ENCODE results near the gene CDH3. TPM values are rescaled to one million over a fixed set of nuclear protein-coding genes. Genes with fewer than 3 reads are reported as not detected.

CDH3 gene
- total RNA-seq, 1 donor from 2014 or later: not detected

DNA sequence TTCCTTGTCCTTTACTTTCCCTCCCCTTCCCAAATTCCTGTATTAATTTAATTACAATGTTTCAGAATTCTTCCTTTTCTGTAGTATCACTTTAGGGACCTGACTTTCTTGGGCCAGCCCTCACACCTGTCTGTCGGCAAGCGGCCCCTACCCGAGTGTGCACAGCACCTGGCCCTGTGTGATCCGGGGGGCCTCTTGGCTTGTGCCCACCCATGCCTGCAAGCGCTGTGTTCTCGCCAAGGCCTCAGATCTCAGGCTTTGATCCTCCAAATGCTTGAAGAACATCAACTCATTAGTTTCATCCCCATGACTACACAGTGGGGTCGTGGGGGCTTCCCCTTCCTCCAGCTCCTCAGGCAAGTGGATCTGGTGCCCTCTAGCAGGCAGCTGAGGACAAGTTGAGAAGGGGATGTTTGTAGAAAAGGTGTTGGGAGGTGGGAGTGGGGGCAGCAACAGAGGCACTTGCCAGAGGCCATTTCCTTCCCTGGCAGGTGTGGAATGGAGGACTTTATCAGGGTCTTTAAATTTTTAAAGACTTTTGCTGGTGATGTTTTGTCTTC is 15.7 kb upstream of the CDH3 start:
- Histone ChIP-seq H3K4me1 (ENCODE audit: control insufficient read depth in 3 of 3, insufficient read depth in 3 of 3, low read length in 3 of 3) (no peaks in the 10 kb centered on the region), H3K9me3 (ENCODE audit: control insufficient read depth in 3 of 3, low read length in 3 of 3) (no peaks in the 10 kb centered on the region), H3K9ac (ENCODE audit: low read depth in 1 of 3, low read length in 3 of 3) (no peak overlapping the region), H3K27ac (ENCODE audit: low read depth, low read length) (no peak overlapping the region), H3K36me3 (ENCODE audit: control insufficient read depth in 3 of 3, insufficient read depth in 3 of 3, low read length in 3 of 3) (no peaks in the 10 kb centered on the region), H3K27me3 (ENCODE audit: control insufficient read depth in 3 of 3, insufficient read depth in 3 of 3, low read length in 3 of 3) (peaks cover 0 to 6% (median 0%) of the 10 kb centered on the region in 3 donors), H3K4me3 (ENCODE audit: low read length in 3 of 3) (no peak overlapping the region)

DNA sequence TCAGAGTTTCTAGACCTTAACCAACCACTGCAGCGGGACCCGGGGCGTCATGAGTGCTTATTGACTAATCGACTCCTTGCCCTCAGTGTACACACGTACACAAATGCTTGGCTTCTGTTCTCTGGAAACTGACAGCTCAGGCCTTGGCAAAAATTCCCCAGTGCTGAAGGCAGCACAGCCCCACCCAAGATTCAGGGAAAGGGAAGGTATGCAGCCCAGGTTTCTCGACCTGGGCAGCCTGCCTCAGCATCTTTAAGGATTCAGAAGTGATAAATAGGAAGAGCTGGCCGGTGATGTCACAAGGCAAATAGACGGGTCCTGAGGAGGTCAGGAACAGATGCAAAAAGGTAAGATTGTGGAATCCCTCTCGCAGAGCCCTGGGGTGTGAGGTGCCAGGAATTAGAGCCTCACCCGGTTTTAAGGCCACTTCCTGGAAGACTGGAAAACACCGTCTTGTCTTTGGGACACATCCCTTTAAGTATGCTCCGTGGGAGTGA is 9.0 kb upstream of the CDH3 start:
- Histone ChIP-seq H3K36me3 (ENCODE audit: control insufficient read depth in 3 of 3, insufficient read depth in 3 of 3, low read length in 3 of 3) (no peaks in the 10 kb centered on the region), H3K27me3 (ENCODE audit: control insufficient read depth in 3 of 3, insufficient read depth in 3 of 3, low read length in 3 of 3) (peaks cover under 1 to 5% (median under 1%) of the 10 kb centered on the region in 3 donors), H3K9me3 (ENCODE audit: control insufficient read depth in 3 of 3, low read length in 3 of 3) (no peaks in the 10 kb centered on the region), H3K9ac (ENCODE audit: low read depth in 1 of 3, low read length in 3 of 3) (no peak overlapping the region), H3K4me1 (ENCODE audit: control insufficient read depth in 3 of 3, insufficient read depth in 3 of 3, low read length in 3 of 3) (no peaks in the 10 kb centered on the region), H3K27ac (ENCODE audit: low read depth, low read length) (no peak overlapping the region), H3K4me3 (ENCODE audit: low read length in 3 of 3) (no peak overlapping the region)

DNA sequence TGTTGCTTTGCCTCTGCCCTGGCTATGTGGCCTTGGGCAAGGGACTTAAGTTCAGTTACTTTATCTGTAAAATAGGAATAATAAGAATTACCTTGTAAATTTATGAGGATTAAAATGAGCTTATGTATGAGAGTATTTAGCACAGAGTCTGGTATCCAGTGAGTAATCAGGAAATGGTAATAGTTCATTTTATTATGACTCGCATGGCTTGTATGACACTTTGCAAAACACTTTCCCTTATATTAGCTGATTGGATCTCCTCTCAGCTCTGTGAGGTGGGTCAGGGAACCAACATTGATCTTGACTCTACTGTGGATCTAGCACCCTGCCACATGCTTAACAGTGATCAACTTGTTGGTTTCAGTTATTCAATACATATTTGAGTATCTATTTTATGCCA is 8.3 kb upstream of the CDH3 start:
- H3K27me3 ChIP-seq (ENCODE audit: control insufficient read depth in 3 of 3, insufficient read depth in 3 of 3, low read length in 3 of 3): peaks cover 4 to 7% (median 5%) of the 10 kb centered on the region in 3 donors
- no peaks in the 10 kb centered on the region for H3K4me1 ChIP-seq (ENCODE audit: control insufficient read depth in 3 of 3, insufficient read depth in 3 of 3, low read length in 3 of 3)
- H3K36me3 ChIP-seq (ENCODE audit: control insufficient read depth in 3 of 3, insufficient read depth in 3 of 3, low read length in 3 of 3): no peaks in the 10 kb centered on the region
- H3K9me3 ChIP-seq (ENCODE audit: control insufficient read depth in 3 of 3, low read length in 3 of 3): no peaks in the 10 kb centered on the region
- no peak overlapping the region for H3K9ac ChIP-seq (ENCODE audit: low read depth in 1 of 3, low read length in 3 of 3)
- no peak overlapping the region for H3K4me3 ChIP-seq (ENCODE audit: low read length in 3 of 3)
- H3K27ac ChIP-seq (ENCODE audit: low read depth, low read length): no peak overlapping the region

DNA sequence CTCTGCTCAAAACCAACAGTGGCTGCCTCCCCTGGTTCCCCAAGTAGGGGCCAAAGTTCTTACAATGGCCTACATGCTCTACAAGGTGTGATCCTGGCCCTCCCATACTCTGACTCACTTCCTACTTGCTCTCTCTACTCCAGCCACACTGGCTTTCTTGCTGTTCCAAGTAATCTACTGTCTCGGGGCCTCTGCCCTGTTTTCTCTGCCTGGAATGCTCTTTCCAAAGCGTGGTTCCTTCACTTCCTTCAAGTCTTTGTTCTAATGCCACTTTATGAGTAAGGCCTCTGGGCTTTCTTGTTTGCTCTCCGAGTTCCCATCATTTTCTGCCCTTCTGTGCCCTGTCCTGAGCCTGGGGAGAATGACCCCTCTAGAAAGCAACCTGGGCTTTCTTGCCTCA is 4.1 kb upstream of the CDH3 start:
- H3K27ac ChIP-seq (ENCODE audit: low read depth, low read length): no peak overlapping the region
- no peak overlapping the region for H3K9ac ChIP-seq (ENCODE audit: low read depth in 1 of 3, low read length in 3 of 3)
- no peaks in the 10 kb centered on the region for H3K36me3 ChIP-seq (ENCODE audit: control insufficient read depth in 3 of 3, insufficient read depth in 3 of 3, low read length in 3 of 3)
- no peaks in the 10 kb centered on the region for H3K9me3 ChIP-seq (ENCODE audit: control insufficient read depth in 3 of 3, low read length in 3 of 3)
- peaks cover 3 to 6% (median 5%) of the 10 kb centered on the region in 3 donors for H3K4me1 ChIP-seq (ENCODE audit: control insufficient read depth in 3 of 3, insufficient read depth in 3 of 3, low read length in 3 of 3)
- peaks cover 38 to 45% (median 43%) of the 10 kb centered on the region in 3 donors for H3K27me3 ChIP-seq (ENCODE audit: control insufficient read depth in 3 of 3, insufficient read depth in 3 of 3, low read length in 3 of 3)
- H3K4me3 ChIP-seq (ENCODE audit: low read length in 3 of 3): no peak overlapping the region

DNA sequence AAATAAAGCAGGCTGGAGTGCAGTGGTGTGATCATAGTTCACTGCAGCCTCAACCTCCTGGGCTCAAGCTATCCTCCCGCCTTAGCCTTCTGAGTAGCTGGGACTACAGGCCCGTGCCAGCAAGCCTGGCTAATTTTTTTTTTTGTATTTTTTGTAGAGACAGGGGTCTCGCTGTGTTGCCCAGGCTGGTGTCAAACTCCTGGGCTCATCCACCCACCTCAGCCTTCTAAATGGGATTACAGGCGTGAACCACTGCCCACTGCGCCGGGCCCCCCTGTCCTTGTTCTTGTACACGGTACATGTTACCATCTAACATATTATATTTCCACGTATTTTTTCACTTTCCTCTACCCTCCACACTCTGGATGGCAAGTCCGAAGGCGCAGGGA is 3.1 kb upstream of the CDH3 start:
- Histone ChIP-seq H3K9me3 (ENCODE audit: control insufficient read depth in 3 of 3, low read length in 3 of 3) (no peaks in the 10 kb centered on the region), H3K27ac (ENCODE audit: low read depth, low read length) (no peak overlapping the region), H3K9ac (ENCODE audit: low read depth in 1 of 3, low read length in 3 of 3) (no peak overlapping the region), H3K4me3 (ENCODE audit: low read length in 3 of 3) (no peak overlapping the region), H3K36me3 (ENCODE audit: control insufficient read depth in 3 of 3, insufficient read depth in 3 of 3, low read length in 3 of 3) (no peaks in the 10 kb centered on the region), H3K4me1 (ENCODE audit: control insufficient read depth in 3 of 3, insufficient read depth in 3 of 3, low read length in 3 of 3) (peaks cover 3 to 6% (median 5%) of the 10 kb centered on the region in 3 donors), H3K27me3 (ENCODE audit: control insufficient read depth in 3 of 3, insufficient read depth in 3 of 3, low read length in 3 of 3) (peaks cover 49 to 56% (median 53%) of the 10 kb centered on the region in 3 donors)

DNA sequence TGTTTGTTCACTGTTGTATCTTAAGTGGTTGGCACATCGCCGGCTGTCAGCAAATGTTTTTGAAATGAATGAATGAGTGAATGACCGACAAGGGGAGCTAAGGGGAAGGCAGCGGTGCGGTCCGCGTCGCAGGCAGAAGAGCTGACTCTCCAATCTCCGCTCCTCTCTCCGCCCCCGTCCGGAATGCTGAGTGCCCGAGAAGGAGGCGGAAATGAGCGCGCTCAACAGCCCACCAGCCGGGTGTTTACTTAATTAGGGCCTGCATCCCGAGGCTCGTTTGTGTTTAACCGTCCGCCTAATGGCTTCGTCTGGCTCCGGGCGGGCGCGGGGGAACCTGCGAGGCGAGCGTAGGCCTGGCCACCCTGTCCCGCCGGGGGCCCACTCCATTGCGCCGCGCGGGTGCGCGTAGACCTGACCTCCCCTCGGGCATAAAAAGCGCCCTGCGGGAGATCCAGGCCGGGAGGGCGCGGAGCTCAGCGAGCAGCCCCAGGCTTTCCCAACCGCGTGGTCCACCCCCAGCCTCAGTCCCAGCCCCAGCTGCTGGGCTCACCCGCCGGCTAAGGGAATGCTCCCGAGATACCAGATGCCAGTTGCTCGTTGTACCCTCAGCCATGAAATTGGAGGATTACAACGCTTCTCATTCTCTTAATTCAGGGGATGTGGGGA is 2.5 kb upstream of the CDH3 start:
- Histone ChIP-seq H3K36me3 (ENCODE audit: control insufficient read depth in 3 of 3, insufficient read depth in 3 of 3, low read length in 3 of 3) (no peaks in the 10 kb centered on the region), H3K4me1 (ENCODE audit: control insufficient read depth in 3 of 3, insufficient read depth in 3 of 3, low read length in 3 of 3) (peaks cover 3 to 6% (median 5%) of the 10 kb centered on the region in 3 donors), H3K27ac (ENCODE audit: low read depth, low read length) (no peak overlapping the region), H3K27me3 (ENCODE audit: control insufficient read depth in 3 of 3, insufficient read depth in 3 of 3, low read length in 3 of 3) (peaks cover 54 to 61% (median 59%) of the 10 kb centered on the region in 3 donors), H3K9ac (ENCODE audit: low read depth in 1 of 3, low read length in 3 of 3) (no peak overlapping the region), H3K4me3 (ENCODE audit: low read length in 3 of 3) (no peak overlapping the region), H3K9me3 (ENCODE audit: control insufficient read depth in 3 of 3, low read length in 3 of 3) (no peaks in the 10 kb centered on the region)

DNA sequence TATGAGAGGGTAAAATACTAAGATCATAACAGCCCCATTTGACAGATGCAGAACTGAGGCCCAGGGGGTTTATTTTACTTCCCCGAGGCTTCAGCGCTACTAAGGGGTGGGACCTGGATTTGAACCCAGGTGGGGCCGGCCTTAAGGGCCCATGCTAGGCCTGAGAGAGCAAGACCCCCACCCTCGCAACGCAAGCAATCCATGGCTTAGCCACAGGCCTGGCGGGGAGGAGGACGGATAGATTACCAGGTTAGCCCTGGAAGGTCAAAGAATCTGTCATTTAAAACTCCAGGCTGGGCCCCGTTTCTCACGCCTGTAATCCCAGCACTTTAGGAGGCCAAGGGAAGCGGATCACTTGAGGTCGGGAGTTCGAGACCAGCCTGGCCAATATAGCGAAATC is 1.9 kb upstream of the CDH3 start:
- Histone ChIP-seq H3K36me3 (ENCODE audit: control insufficient read depth in 3 of 3, insufficient read depth in 3 of 3, low read length in 3 of 3) (no peaks in the 10 kb centered on the region), H3K27me3 (ENCODE audit: control insufficient read depth in 3 of 3, insufficient read depth in 3 of 3, low read length in 3 of 3) (peaks cover 59 to 68% (median 65%) of the 10 kb centered on the region in 3 donors), H3K9me3 (ENCODE audit: control insufficient read depth in 3 of 3, low read length in 3 of 3) (no peaks in the 10 kb centered on the region), H3K9ac (ENCODE audit: low read depth in 1 of 3, low read length in 3 of 3) (no peak overlapping the region), H3K27ac (ENCODE audit: low read depth, low read length) (no peak overlapping the region), H3K4me3 (ENCODE audit: low read length in 3 of 3) (no peak overlapping the region), H3K4me1 (ENCODE audit: control insufficient read depth in 3 of 3, insufficient read depth in 3 of 3, low read length in 3 of 3) (peaks cover 3 to 6% (median 5%) of the 10 kb centered on the region in 3 donors)

DNA sequence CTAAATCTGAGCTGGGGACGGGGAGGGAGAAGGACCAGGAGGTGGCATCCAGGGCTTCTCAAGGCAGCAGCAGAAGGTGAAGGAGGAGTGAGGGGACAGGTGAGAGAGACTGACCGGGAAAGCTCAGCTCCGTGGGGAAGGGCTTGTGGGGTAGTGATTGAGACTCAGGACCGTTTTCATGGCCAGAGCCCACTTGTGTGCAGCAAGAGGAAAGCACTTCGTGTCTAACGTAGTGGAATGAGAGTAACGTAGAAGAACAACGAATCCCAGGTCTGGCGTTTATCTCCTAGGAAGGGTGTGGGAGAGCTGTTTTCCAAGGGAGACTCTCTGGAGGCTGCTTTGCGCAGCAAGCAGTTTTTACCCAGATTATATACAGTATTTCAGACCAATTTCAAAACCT is 1.3 kb upstream of the CDH3 start:
- Histone ChIP-seq H3K9ac (ENCODE audit: low read depth in 1 of 3, low read length in 3 of 3) (no peak overlapping the region), H3K4me1 (ENCODE audit: control insufficient read depth in 3 of 3, insufficient read depth in 3 of 3, low read length in 3 of 3) (peaks cover 3 to 6% (median 5%) of the 10 kb centered on the region in 3 donors), H3K4me3 (ENCODE audit: low read length in 3 of 3) (no peak overlapping the region), H3K9me3 (ENCODE audit: control insufficient read depth in 3 of 3, low read length in 3 of 3) (no peaks in the 10 kb centered on the region), H3K27me3 (ENCODE audit: control insufficient read depth in 3 of 3, insufficient read depth in 3 of 3, low read length in 3 of 3) (peaks cover 64 to 74% (median 71%) of the 10 kb centered on the region in 3 donors), H3K36me3 (ENCODE audit: control insufficient read depth in 3 of 3, insufficient read depth in 3 of 3, low read length in 3 of 3) (no peaks in the 10 kb centered on the region), H3K27ac (ENCODE audit: low read depth, low read length) (no peak overlapping the region)

DNA sequence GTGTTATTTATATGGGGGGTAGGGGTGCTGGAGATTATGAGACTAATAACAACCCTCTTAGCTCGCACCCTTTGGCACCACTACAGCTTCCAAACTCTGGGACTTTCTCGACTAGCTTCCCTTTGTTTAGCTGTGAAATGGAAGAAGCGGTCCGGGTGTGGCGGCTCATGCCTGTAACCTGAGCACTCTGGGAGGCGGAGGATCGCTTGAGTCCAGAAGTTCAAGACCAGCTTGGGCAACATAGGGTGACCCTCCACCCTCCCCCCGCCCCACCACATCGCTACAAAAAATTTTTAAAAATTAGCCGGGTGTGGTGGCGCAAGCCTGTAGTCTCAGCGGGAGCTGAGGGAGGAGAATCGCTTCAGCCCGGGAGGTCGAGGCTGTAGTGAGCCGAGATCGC is 814 bp upstream of the CDH3 start:
- H3K27me3 ChIP-seq (ENCODE audit: control insufficient read depth in 3 of 3, insufficient read depth in 3 of 3, low read length in 3 of 3): peaks cover 69 to 75% (median 74%) of the 10 kb centered on the region in 3 donors
- H3K4me3 ChIP-seq (ENCODE audit: low read length in 3 of 3): no peak overlapping the region
- H3K9ac ChIP-seq (ENCODE audit: low read depth in 1 of 3, low read length in 3 of 3): no peak overlapping the region
- H3K27ac ChIP-seq (ENCODE audit: low read depth, low read length): no peak overlapping the region
- H3K9me3 ChIP-seq (ENCODE audit: control insufficient read depth in 3 of 3, low read length in 3 of 3): no peaks in the 10 kb centered on the region
- H3K4me1 ChIP-seq (ENCODE audit: control insufficient read depth in 3 of 3, insufficient read depth in 3 of 3, low read length in 3 of 3): peaks cover 3 to 6% (median 5%) of the 10 kb centered on the region in 3 donors
- H3K36me3 ChIP-seq (ENCODE audit: control insufficient read depth in 3 of 3, insufficient read depth in 3 of 3, low read length in 3 of 3): no peaks in the 10 kb centered on the region

Measured in skeletal muscle tissue (tissue), 4 donors.